ENCODE measurements around the gene NR1D1.

NR1D1 gene

GRCh38 chr17:40062329-40063186, 37.8 kb downstream of the NR1D1 start, which contains the start of gene THRA:
Gene THRA (plus strand): TSS chr17:40062965. CDS start chr17:40074489, 11,524 bp downstream.
- no peak for DNase-seq (ENCODE audit: low spot score)

- DNase-seq (ENCODE audit: low spot score), result no peak
Measured at GRCh38 chr17:40061609-40062038, 38.8 kb downstream of the NR1D1 start.

GRCh38 chr17:40060887-40061608, 39.3 kb downstream of the NR1D1 start:
- DNase-seq (ENCODE audit: low spot score), result no peak

- DNase-seq (ENCODE audit: low spot score), result no peak
Measured at GRCh38 chr17:40059729-40060475, 40.5 kb downstream of the NR1D1 start.

GRCh38 chr17:40058865-40059264, 41.5 kb downstream of the NR1D1 start:
- no peak for DNase-seq (ENCODE audit: low spot score)

- no peak for DNase-seq (ENCODE audit: low spot score)
Measured at GRCh38 chr17:40058186-40058784, 42.1 kb downstream of the NR1D1 start.

GRCh38 chr17:40056379-40057015, 43.9 kb downstream of the NR1D1 start:
- DNase-seq (ENCODE audit: low spot score), result no peak

All from kidney capillary endothelial cell (primary cell).